H1 (cell line): ENCODE results near the gene PLEKHG1. TPM values are rescaled to one million over a fixed set of nuclear protein-coding genes. Genes with fewer than 3 reads are reported as not detected.

Experiments
- CTCF ChIA-PET: fragments of 300-600 bp; sonication (Branson Sonifier 250); formaldehyde crosslinking; loops from one replicate; lab custom pipeline; 2021; ENCODE audit not compliant: partially characterized antibody; lab: Charles Lee
- POLR2A ChIA-PET: fragments of 300-600 bp; sonication (Branson Sonifier 250); formaldehyde crosslinking; loops from one replicate; lab custom pipeline; 2021; ENCODE audit warnings: inconsistent platforms; ENCODE audit not compliant: partially characterized antibody; lab: Charles Lee
- DNase-seq, 2 experiments: peaks; one replicate each; pipeline versions ENCODE4 v3.0.0 to v3.0.0-alpha.2; 2010 to 2022; ENCODE audit warnings: low spot score in 2 of 2, low read depth in 1 of 2, mixed read lengths in 1 of 2
- FAIRE-seq: peaks from 2 replicates; lab custom pipeline; 2011; peaks lifted over from hg19 to GRCh38; lab: Jason Lieb, UNC
- H2AFZ ChIP-seq: 2 replicates; pipeline ENCODE4 v1.8.1; 2012; ENCODE audit warnings: low read length, inconsistent platforms
- H2AK5ac ChIP-seq: 2 replicates; pipeline ENCODE4 v1.6.1; 2013; ENCODE audit warnings: low read depth, low read length
- H2BK120ac ChIP-seq: replicated peaks from 2 replicates; pipeline ENCODE3; 2013; ENCODE audit warnings: low read depth, low read length, inconsistent platforms
- H2BK12ac ChIP-seq: 2 replicates; pipeline ENCODE4 v1.6.1; 2013; ENCODE audit warnings: low read depth, low read length
- H2BK15ac ChIP-seq: 2 replicates; pipeline ENCODE4 v1.6.1; 2013; ENCODE audit warnings: low read length
- H2BK20ac ChIP-seq: 2 replicates; pipeline ENCODE4 v1.6.1; 2013; ENCODE audit warnings: low read length
- H2BK5ac ChIP-seq: 2 replicates; pipeline ENCODE4 v1.6.1; 2013; ENCODE audit warnings: low read depth, low read length
- H3K14ac ChIP-seq: 2 replicates; pipeline ENCODE4 v1.6.1; 2013; ENCODE audit warnings: inconsistent platforms; ENCODE audit not compliant: insufficient read length
- H3K18ac ChIP-seq: 2 replicates; pipeline ENCODE4 v1.6.1; 2013; ENCODE audit warnings: low read length; ENCODE audit errors: extremely low read depth
- H3K23ac ChIP-seq: 2 replicates; pipeline ENCODE4 v1.6.1; 2013; ENCODE audit warnings: inconsistent platforms; ENCODE audit not compliant: insufficient read length
- H3K23me2 ChIP-seq: 2 replicates; pipeline ENCODE4 v1.6.1; 2013; ENCODE audit warnings: low read depth, low read length
- H3K27ac ChIP-seq: 2 replicates; pipeline ENCODE4 v1.6.1; 2011; ENCODE audit warnings: low read depth, low read length, inconsistent platforms
- H3K27me3 ChIP-seq, 4 experiments: replicated peaks in 1 of 4; 1 replicate in 1 of 4; 2 replicates in 3 of 4; pipeline versions ENCODE4 v1.6.1 to v1.8.1; 2011 to 2013; ENCODE audit warnings: low read length in 3 of 4, mild to moderate bottlenecking in 3 of 4, inconsistent platforms in 2 of 4, mixed read lengths in 2 of 4, moderate library complexity in 1 of 4; ENCODE audit not compliant: control insufficient read depth in 3 of 4, insufficient read depth in 3 of 4; ENCODE audit errors: extremely low read depth in 1 of 4
- H3K36me3 ChIP-seq, 4 experiments: 2 replicates each; pipeline versions ENCODE4 v1.6.1 to v1.8.1; 2011 to 2013; ENCODE audit warnings: mild to moderate bottlenecking in 4 of 4, low read length in 3 of 4, moderate library complexity in 2 of 4, control low read depth in 1 of 4, inconsistent platforms in 1 of 4; ENCODE audit not compliant: insufficient read depth in 4 of 4, control insufficient read depth in 2 of 4
- H3K4ac ChIP-seq: replicated peaks from 2 replicates; pipeline ENCODE3; 2013; ENCODE audit warnings: low read length, low read depth, mixed read lengths, inconsistent platforms; ENCODE audit not compliant: insufficient read length
- H3K4me1 ChIP-seq, 4 experiments: replicated peaks in 1 of 4; 1 replicate in 1 of 4; 2 replicates in 3 of 4; pipeline versions ENCODE4 v1.6.1 to v1.8.1; 2011 to 2013; ENCODE audit warnings: low read length in 3 of 4, inconsistent platforms in 2 of 4, mixed read lengths in 1 of 4; ENCODE audit not compliant: insufficient read depth in 4 of 4, control insufficient read depth in 3 of 4
- H3K4me2 ChIP-seq, 2 experiments: 2 replicates each; pipeline versions ENCODE4 v1.6.1 to v1.8.1; 2011 to 2013; ENCODE audit warnings: low read depth in 2 of 2, low read length in 2 of 2, control low read depth in 1 of 2, inconsistent platforms in 1 of 2, mild to moderate bottlenecking in 1 of 2; ENCODE audit not compliant: insufficient read depth in 1 of 2
- H3K4me3 ChIP-seq, 4 experiments: fragments of 200-600, 300-600 bp in 1 of 4; sonication (generic), shearing (Covaris generic), sonication (Bioruptor Twin) in 1 of 4; 2 replicates each; pipeline versions ENCODE4 v1.5.1 to v1.8.1; 2011 to 2016; ENCODE audit warnings: low read length in 4 of 4, low read depth in 3 of 4, control low read depth in 2 of 4, inconsistent platforms in 2 of 4, mild to moderate bottlenecking in 2 of 4, mixed read lengths in 1 of 4, moderate library complexity in 1 of 4; ENCODE audit not compliant: insufficient read depth in 2 of 4; ENCODE audit errors: extremely low read depth in 1 of 4
- H3K56ac ChIP-seq: replicated peaks from 2 replicates; pipeline ENCODE3; 2013; ENCODE audit warnings: low read depth, mild to moderate bottlenecking, mixed read lengths, low read length, inconsistent platforms; ENCODE audit not compliant: insufficient read length
- H3K79me1 ChIP-seq: 2 replicates; pipeline ENCODE4 v1.6.1; 2013; ENCODE audit warnings: low read depth, low read length, control low read depth
- H3K79me2 ChIP-seq, 2 experiments: 2 replicates each; pipeline versions ENCODE4 v1.6.1 to v1.8.1; 2012 to 2013; ENCODE audit warnings: low read length in 2 of 2, mild to moderate bottlenecking in 2 of 2, inconsistent platforms in 1 of 2; ENCODE audit not compliant: insufficient read depth in 2 of 2, control insufficient read depth in 1 of 2
- H3K9ac ChIP-seq, 4 experiments: replicated peaks in 1 of 4; 1 replicate in 1 of 4; 2 replicates in 3 of 4; pipeline versions ENCODE4 v1.6.1 to v1.8.1; 2011 to 2013; ENCODE audit warnings: low read depth in 3 of 4, low read length in 3 of 4, control low read depth in 2 of 4, mild to moderate bottlenecking in 2 of 4, moderate library complexity in 2 of 4, inconsistent platforms in 1 of 4; ENCODE audit errors: extremely low read depth in 1 of 4
- H3K9me3 ChIP-seq, 2 experiments: 2 replicates each; pipeline versions ENCODE4 v1.6.1 to v1.8.1; 2012 to 2013; ENCODE audit warnings: mild to moderate bottlenecking in 2 of 2, moderate library complexity in 2 of 2, control low read depth in 1 of 2, inconsistent platforms in 1 of 2, low read depth in 1 of 2, low read length in 1 of 2, mixed read lengths in 1 of 2; ENCODE audit not compliant: insufficient read depth in 2 of 2
- H4K20me1 ChIP-seq, 2 experiments: replicated peaks in 1 of 2; 2 replicates each; pipeline versions ENCODE3 to v1.8.1; 2011 to 2013; ENCODE audit warnings: inconsistent platforms in 2 of 2, low read length in 2 of 2, mild to moderate bottlenecking in 1 of 2; ENCODE audit not compliant: insufficient read depth in 2 of 2, control insufficient read depth in 1 of 2
- H4K5ac ChIP-seq: 2 replicates; pipeline ENCODE4 v1.6.1; 2013; ENCODE audit warnings: low read length, low read depth, mixed read lengths, inconsistent platforms; ENCODE audit not compliant: insufficient read length
- H4K8ac ChIP-seq: 2 replicates; pipeline ENCODE4 v1.8.0; 2013; ENCODE audit warnings: mild to moderate bottlenecking, moderate library complexity, low read length, inconsistent platforms; ENCODE audit not compliant: insufficient read depth; ENCODE audit errors: extremely low read depth
- H4K91ac ChIP-seq: replicated peaks from 2 replicates; pipeline ENCODE3; 2013; ENCODE audit warnings: low read length, mixed read lengths, inconsistent platforms; ENCODE audit not compliant: insufficient read length
- SUZ12 ChIP-seq: fragments of 200-600 bp; sonication (generic); IDR thresholded peaks from 2 replicates; pipeline ENCODE4 v1.6.1; 2012; ENCODE audit warnings: mild to moderate bottlenecking, inconsistent platforms, low read length, moderate library complexity, mixed read lengths
- USF2 ChIP-seq: IDR thresholded peaks from 2 replicates; pipeline ENCODE4 v1.6.1; 2011; ENCODE audit warnings: low read length, improper control_type of control experiment
- WGBS, 2 experiments: shearing (Covaris generic) in 1 of 2; methylation state at CpG; one replicate each; pipeline versions ENCODE4 v1.1.6 to v1.1.7; 2013 to 2015; ENCODE audit warnings: low lambda C conversion rate in 2 of 2, mixed read lengths in 2 of 2, inconsistent platforms in 1 of 2, low coverage in 1 of 2, missing lambda C conversion rate in 1 of 2; ENCODE audit not compliant: insufficient replicate concordance in 2 of 2, insufficient coverage in 1 of 2, insufficient read length in 1 of 2; ENCODE audit errors: extremely low coverage in 1 of 2, missing lambda C conversion rate in 1 of 2; 5-methylcytosine and 5-hydroxymethylcytosine counted together
- polyA plus RNA-seq, 7 experiments: library from polyadenylated mRNA; depleted of rRNA in 3 of 7; stranded (reverse) in 5 of 7; unstranded in 2 of 7; fragments of >200 nt in 5 of 7; fragments of 200-250 nt in 2 of 7; gene quantifications; 1 replicate in 5 of 7; 2 replicates in 1 of 7; 4 replicates in 1 of 7; pipeline versions ENCODE4 v1.2.1 to v1.2.3, GENCODE V29; 2011 to 2013; ENCODE audit warnings: missing spikeins in 2 of 7, mixed read lengths in 2 of 7
- total RNA-seq: library from RNA; stranded (reverse); fragmentation: NEBNext Ultra II Directional; extraction: Animal tissue kit (Norgen Biotek cat#: 25700); gene quantifications from 2 replicates; pipeline ENCODE4 v1.2.1, GENCODE V29; 2021

PLEKHG1 gene
- total and polyA plus RNA-seq, 2 of the 8 experiments (the other 6 are each of a cell fraction or from before 2014, with no cell fraction given) = 0.94 to 2.2 TPM

DNA sequence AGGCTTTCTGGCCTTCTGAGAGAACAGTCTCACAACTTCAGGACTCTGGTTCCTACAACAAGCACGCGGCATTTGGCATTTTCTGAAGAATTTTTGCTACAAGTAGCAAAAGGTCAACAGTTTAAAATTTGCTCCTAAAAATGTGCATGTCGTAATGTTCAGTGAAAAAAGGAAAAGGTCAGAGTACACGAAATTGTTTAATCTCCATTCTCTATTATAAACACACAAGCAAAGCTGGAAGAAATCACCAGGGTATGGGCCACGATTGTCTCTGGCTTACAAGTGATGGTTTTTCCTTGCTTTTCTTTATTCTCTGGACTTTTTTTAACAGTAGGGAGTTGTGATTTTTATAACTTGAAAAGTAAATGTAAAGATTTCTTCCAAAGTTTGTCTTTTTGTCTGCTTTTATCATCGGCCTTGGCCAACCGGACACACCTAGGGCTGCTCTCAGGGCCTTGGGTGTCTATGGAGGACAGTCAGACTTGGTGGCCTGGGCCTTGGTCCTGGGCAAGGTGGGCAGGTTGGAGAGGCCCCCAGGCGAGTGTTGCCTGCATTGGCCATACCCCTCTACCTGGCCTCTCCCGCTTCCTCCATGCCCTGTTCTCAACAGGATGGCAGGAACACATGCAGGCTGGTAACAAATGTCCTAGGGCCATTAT, 32.4 kb downstream of the PLEKHG1 start:
- ChIA-PET POLR2A (no interaction called here), CTCF (interaction anchor here (1.2 kb wide), 1 partner anchor 11 kb away, joined by 4 read pairs; no protein-coding TSS in a partner anchor)
- H3K79me2 ChIP-seq = no peaks in the 10 kb centered on the region
- H3K27ac ChIP-seq = no peak overlapping the region
- H3K9ac ChIP-seq = no peak overlapping the region
- H2BK12ac ChIP-seq = no peak overlapping the region
- H2BK20ac ChIP-seq = no peak overlapping the region
- no peak overlapping the region for H2BK15ac ChIP-seq
- no peaks in the 10 kb centered on the region; the same call in 1 of the 2 replicates for H3K23me2 ChIP-seq
- no peak overlapping the region for H3K4me2 ChIP-seq
- no peak overlapping the region for H3K4ac ChIP-seq
- 93% methylated on average over 9 of the region's 9 CpGs; no CpG with 5 or more reads in 1 of the 2 experiments for WGBS, 2 experiments
- H2BK120ac ChIP-seq = no peak overlapping the region
- H2BK5ac ChIP-seq = no peak overlapping the region
- no peak overlapping the region for H3K4me3 ChIP-seq
- H2AFZ ChIP-seq = no peak overlapping the region
- no peak overlapping the region for H2AK5ac ChIP-seq
- no peaks in the 10 kb centered on the region; a peak in 1 of 8 replicates for H3K36me3 ChIP-seq
- H3K27me3 ChIP-seq = no peaks in the 10 kb centered on the region
- FAIRE-seq = no peak
- no peak overlapping the region for H3K56ac ChIP-seq
- H3K9me3 ChIP-seq = no peaks in the 10 kb centered on the region
- H3K23ac ChIP-seq = no peak overlapping the region
- no peak overlapping the region for H4K91ac ChIP-seq
- DNase-seq = no peak
- H4K8ac ChIP-seq = no peak overlapping the region
- H4K5ac ChIP-seq = no peak overlapping the region
- H3K18ac ChIP-seq = no peak overlapping the region
- no peaks in the 10 kb centered on the region for H3K79me1 ChIP-seq
- H3K4me1 ChIP-seq = no peaks in the 10 kb centered on the region
- no peak overlapping the region for H3K14ac ChIP-seq
- no peaks in the 10 kb centered on the region for H4K20me1 ChIP-seq
- no peak for TF ChIP-seq SUZ12
- no peak for TF ChIP-seq USF2
